K562 (cell line): ENCODE measurements around the gene GAS2L1. TPM values are rescaled to one million over a fixed set of nuclear protein-coding genes. Genes with fewer than 3 reads are reported as not detected.

ENCODE experiments used
- ATAC-seq: fragments of 200-7000 bp; cut with Tn5 transposase; 3 replicates; pipeline ENCODE4 v1.9.1; 2020; ENCODE audit warnings: moderate library complexity
- BruUV-seq: library from RNA; stranded (reverse); fragments of 400-500 nt; replicated peaks from 2 replicates; lab custom pipeline; 2021; lab: Mats Ljungman, UMichigan
- CTCF ChIA-PET: fragments of 300-600 bp; formaldehyde crosslinking; extraction: SDS; loops from one replicate; lab custom pipeline; 2021; ENCODE audit warnings: low intra/inter-chr PET ratio; lab: Yijun Ruan, JAX
- POLR2A ChIA-PET: fragments of 300-600, 350-650 bp; sonication (Branson Sonifier 250); formaldehyde crosslinking; extraction: SDS; loops from one replicate; lab custom pipeline; 2021; ENCODE audit warnings: antibody characterized with exemption, inconsistent platforms; lab: Yijun Ruan, JAX
- DNase-seq, 4 experiments: peaks; one replicate each; pipeline versions ENCODE4 v3.0.0 to v3.0.0-alpha.2; 2011 to 2018; ENCODE audit warnings: low spot score in 3 of 4, mixed read lengths in 3 of 4; ENCODE audit errors: extremely low read depth in 1 of 4
- FAIRE-seq: peaks from 2 replicates; lab custom pipeline; 2011; peaks lifted over from hg19 to GRCh38; lab: Jason Lieb, UNC
- H2AFZ ChIP-seq: 2 replicates; pipeline ENCODE4 v1.6.0; 2011; ENCODE audit warnings: low read depth, low read length, control low read depth, inconsistent platforms
- H3K27ac ChIP-seq: fragments of 200-600 bp; 3 replicates; pipeline ENCODE4 v1.8.0; 2011; ENCODE audit warnings: low read depth, mild to moderate bottlenecking, control low read depth, inconsistent platforms, low read length, moderate library complexity, mixed read lengths; ENCODE audit errors: extremely low read depth
- H3K27me3 ChIP-seq, 2 experiments: fragments of 300-600 bp in 1 of 2; 2 replicates in 1 of 2; 3 replicates in 1 of 2; pipeline versions ENCODE4 v1.6.0 to v1.8.0; 2011; ENCODE audit warnings: inconsistent platforms in 2 of 2, low read length in 2 of 2, mild to moderate bottlenecking in 1 of 2, mixed read lengths in 1 of 2, moderate library complexity in 1 of 2; ENCODE audit not compliant: control insufficient read depth in 2 of 2, insufficient read depth in 2 of 2
- H3K36me3 ChIP-seq: fragments of 300-600 bp; 3 replicates; pipeline ENCODE4 v1.8.0; 2011; ENCODE audit warnings: mild to moderate bottlenecking, low read length, inconsistent platforms; ENCODE audit not compliant: control insufficient read depth, insufficient read depth
- H3K4me1 ChIP-seq, 2 experiments: fragments of 200-600 bp in 1 of 2; replicated peaks in 1 of 2; 2 replicates in 1 of 2; 3 replicates in 1 of 2; pipeline versions ENCODE4 v1.5.1 to v1.8.0; 2011; ENCODE audit warnings: inconsistent platforms in 2 of 2, low read length in 2 of 2, mild to moderate bottlenecking in 1 of 2, mixed read lengths in 1 of 2, moderate library complexity in 1 of 2; ENCODE audit not compliant: control insufficient read depth in 2 of 2, insufficient read depth in 2 of 2
- H3K4me2 ChIP-seq: 2 replicates; pipeline ENCODE4 v1.6.1; 2011; ENCODE audit warnings: low read length, control low read depth, inconsistent platforms, mixed read lengths; ENCODE audit not compliant: insufficient read depth
- H3K4me3 ChIP-seq: fragments of 200-600 bp; sonication (generic), shearing (Covaris generic); 2 replicates; pipeline ENCODE4 v1.5.1; 2016; ENCODE audit warnings: control low read depth, inconsistent platforms
- H3K79me2 ChIP-seq: fragments of 200-600 bp; 3 replicates; pipeline ENCODE4 v1.8.0; 2011; ENCODE audit warnings: low read length, inconsistent platforms; ENCODE audit not compliant: control insufficient read depth, insufficient read depth
- H3K9ac ChIP-seq, 2 experiments: 2 replicates each; pipeline versions ENCODE4 v1.6.0 to v1.6.1; 2011; ENCODE audit warnings: low read depth in 2 of 2, low read length in 2 of 2, control low read depth in 1 of 2, inconsistent platforms in 1 of 2, mild to moderate bottlenecking in 1 of 2, mixed read lengths in 1 of 2; ENCODE audit not compliant: insufficient read depth in 1 of 2
- H3K9me1 ChIP-seq: one replicate; pipeline ENCODE4 v1.6.0; 2011; ENCODE audit warnings: inconsistent platforms, mild to moderate bottlenecking, low read length, moderate library complexity; ENCODE audit not compliant: control insufficient read depth, insufficient read depth
- H3K9me3 ChIP-seq: replicated peaks from 2 replicates; pipeline ENCODE4 v1.5.1; 2011; ENCODE audit warnings: low read depth, low read length, inconsistent platforms; ENCODE audit not compliant: control insufficient read depth, insufficient read depth
- H4K20me1 ChIP-seq: replicated peaks from 2 replicates; pipeline ENCODE4 v1.6.1; 2011; ENCODE audit warnings: low read length, inconsistent platforms, mixed read lengths; ENCODE audit not compliant: control insufficient read depth, insufficient read depth
- CBX1 ChIP-seq: sonication (generic); IDR thresholded peaks from 2 replicates; pipeline ENCODE4 v1.6.1; 2016; ENCODE audit warnings: antibody characterized with exemption, low read depth, mild to moderate bottlenecking
- FOSL1 ChIP-seq: fragments of 200-800 bp; sonication (Bioruptor generic); conservative IDR thresholded peaks from 2 replicates; pipeline ENCODE4 v1.6.1; 2016; ENCODE audit warnings: missing genetic modification characterization, missing compliant biosample characterization
- FOXP4 ChIP-seq: sonication (generic); formaldehyde crosslinking; IDR thresholded peaks from 2 replicates; pipeline ENCODE4 v1.8.0; 2022; ENCODE audit warnings: mild to moderate bottlenecking, missing genetic modification reagents, borderline replicate concordance
- GTF2A2 ChIP-seq: IDR thresholded peaks from 2 replicates; pipeline ENCODE4 v1.6.1; 2016; ENCODE audit warnings: mild to moderate bottlenecking, missing genetic modification characterization, missing compliant biosample characterization
- HDAC6 ChIP-seq: IDR thresholded peaks from 2 replicates; pipeline ENCODE4 v1.6.1; 2012; ENCODE audit warnings: low read depth, mild to moderate bottlenecking, control low read depth, inconsistent platforms, low read length, moderate library complexity
- HMG20B ChIP-seq: fragments of 250-450 bp; sonication (Bioruptor Pico); IDR thresholded peaks from 2 replicates; pipeline ENCODE4 v1.5.0; 2021; ENCODE audit warnings: mild to moderate bottlenecking
- ILF3 ChIP-seq: fragments of 450-650 bp; IDR thresholded peaks from 2 replicates; pipeline ENCODE4 v1.6.1; 2018; ENCODE audit warnings: antibody characterized with exemption, mild to moderate bottlenecking, moderate library complexity, borderline replicate concordance
- ILK ChIP-seq: fragments of 450-650 bp; IDR thresholded peaks from 2 replicates; pipeline ENCODE4 v1.6.1; 2016; ENCODE audit warnings: missing genetic modification characterization, low read depth, mild to moderate bottlenecking, missing compliant biosample characterization, moderate library complexity, borderline replicate concordance
- NRF1 ChIP-seq, 2 experiments: fragments of 450-650 bp; IDR thresholded peaks in 1 of 2; conservative IDR thresholded peaks in 1 of 2; 2 replicates each; pipeline ENCODE4 v1.6.1; 2014; ENCODE audit warnings: mild to moderate bottlenecking in 2 of 2
- PBX2 ChIP-seq, 2 experiments: IDR thresholded peaks in 1 of 2; conservative IDR thresholded peaks in 1 of 2; 2 replicates each; pipeline ENCODE4 v1.6.1; 2016; ENCODE audit warnings: low read depth in 2 of 2, mild to moderate bottlenecking in 1 of 2, missing compliant biosample characterization in 1 of 2, missing genetic modification characterization in 1 of 2, moderate library complexity in 1 of 2
- PHB2 ChIP-seq: fragments of 450-650 bp; IDR thresholded peaks from 2 replicates; pipeline ENCODE4 v1.6.1; 2017; ENCODE audit warnings: low read depth
- PTBP1 ChIP-seq: fragments of 200-400 bp; formaldehyde crosslinking; IDR thresholded peaks from 2 replicates; pipeline ENCODE4 v1.6.1; 2017; ENCODE audit warnings: low read depth, low read length
- SIN3B ChIP-seq: fragments of 450-650 bp; IDR thresholded peaks from 2 replicates; pipeline ENCODE4 v1.6.1; 2017; ENCODE audit warnings: low read depth, mild to moderate bottlenecking, moderate library complexity
- SNAPC5 ChIP-seq: fragments of 250-450 bp; sonication (Bioruptor Pico); IDR thresholded peaks from 2 replicates; pipeline ENCODE4 v1.8.0; 2021; ENCODE audit warnings: moderate library complexity, mild to moderate bottlenecking, inconsistent platforms
- SREBF1 ChIP-seq: fragments of 150-350 bp; IDR thresholded peaks from 2 replicates; pipeline ENCODE4 v1.6.1; 2014; ENCODE audit warnings: antibody characterized with exemption, low read depth, low read length, borderline replicate concordance
- ZNF277 ChIP-seq: fragments of 250-450 bp; sonication (Bioruptor Pico); IDR thresholded peaks from 2 replicates; pipeline ENCODE4 v1.8.0; 2022; ENCODE audit warnings: inconsistent platforms, mild to moderate bottlenecking, moderate library complexity, borderline replicate concordance
- ZNF408 ChIP-seq: fragments of 250-450 bp; sonication (Bioruptor Pico); IDR thresholded peaks from 2 replicates; pipeline ENCODE4 v1.4.0; 2020; ENCODE audit warnings: low read depth, mild to moderate bottlenecking, moderate library complexity
- WGBS: fragments of 100-300 bp; shearing (Covaris generic); methylation state at CpG from one replicate; pipeline ENCODE4 v1.1.6; 2016; ENCODE audit warnings: low coverage, mixed read lengths; ENCODE audit not compliant: insufficient coverage; ENCODE audit errors: missing lambda C conversion rate; 5-methylcytosine and 5-hydroxymethylcytosine counted together
- in situ Hi-C: fragments of 300-500 bp; cut with MboI; formaldehyde crosslinking; loops from 4 replicates; pipeline ENCODE4 v1.15.0; 2018; ENCODE audit warnings: inconsistent platforms, mixed read lengths
- intact Hi-C: fragments of 100-400 bp; cut with micrococcal nuclease; formaldehyde crosslinking; loops from 2 replicates; pipeline ENCODE4 v1.14.2; 2022
- polyA plus RNA-seq, 8 experiments: library from polyadenylated mRNA; depleted of rRNA in 4 of 8; stranded (reverse) in 5 of 8; unstranded in 3 of 8; fragments of >200 nt; fragmentation: Nextera tagmentation in 2 of 8; fragmentation: Illumina TruSeq in 1 of 8; extraction: Ambion mirVana in 2 of 8; extraction: Trizol in 1 of 8; gene quantifications; 2 replicates each; pipeline versions ENCODE4 v1.2.1 to v1.2.3, GENCODE V29; 2011 to 2014; ENCODE audit warnings: inconsistent platforms in 1 of 8, missing spikeins in 1 of 8
- total RNA-seq, 7 experiments: library from RNA; depleted of rRNA in 6 of 7; stranded (reverse); fragments of >200 nt in 6 of 7; fragmentation: Illumina TruSeq in 2 of 7; extraction: Trizol in 2 of 7; gene quantifications; 2 replicates each; pipeline versions ENCODE4 v1.2.1 to v1.2.3, GENCODE V29; 2011 to 2021; ENCODE audit warnings: low replicate concordance in 1 of 7

Gene GAS2L1
- total and polyA plus RNA-seq, 9 of the 15 experiments (the other 6 are each of a cell fraction or from before 2014, with no cell fraction given), result 0.56 to 19.7 (median 3.2) TPM

- Histone ChIP-seq H3K4me3 (no peak overlapping the region), H3K4me1 (peaks cover 0 to 10% of the 10 kb centered on the region in 2 experiments; a peak in 3 of 5 replicates), H3K9me1 (no peaks in the 10 kb centered on the region), H3K36me3 (peaks cover 70% of the 10 kb centered on the region; the same call in 2 of the 3 replicates), H3K27ac (no peak overlapping the region), H2AFZ (no peak overlapping the region), H3K79me2 (no peaks in the 10 kb centered on the region), H4K20me1 (no peaks in the 10 kb centered on the region), H3K27me3 (no peaks in the 10 kb centered on the region), H3K4me2 (no peak overlapping the region), H3K9me3 (no peaks in the 10 kb centered on the region), H3K9ac (no peak overlapping the region)
- POLR2A ChIA-PET, result no interaction called here
- intact Hi-C loops (no loop called here), in situ Hi-C loops (no loop called here)
- CTCF ChIA-PET, result no interaction called here
- FAIRE-seq, result no peak
- ATAC-seq, result no peak
- no peak for TF ChIP-seq SREBF1
- TF ChIP-seq PTBP1, result no peak
- no peak for TF ChIP-seq FOXP4
- TF ChIP-seq HMG20B (CRISPR knock-in tag), result no peak
- TF ChIP-seq ILF3, result no peak
- no peak for TF ChIP-seq GTF2A2
- no peak for TF ChIP-seq PHB2
- TF ChIP-seq FOSL1, result no peak
- TF ChIP-seq SNAPC5 (CRISPR knock-in tag), result no peak
- TF ChIP-seq NRF1 (conservative IDR thresholded peaks at IDR 0.05 in 1 of 2, IDR thresholded peaks at IDR 0.05 in 1 of 2), result no peak
- TF ChIP-seq SIN3B, result no peak
- no peak for TF ChIP-seq CBX1
- no peak for TF ChIP-seq PBX2 (CRISPR knock-in tag; IDR thresholded peaks at IDR 0.05; ENCODE audit: low read depth)
- no peak for TF ChIP-seq PBX2 (tag; conservative IDR thresholded peaks at IDR 0.05; ENCODE audit: low read depth)
- no peak for TF ChIP-seq ILK (tag)
- no peak for TF ChIP-seq ZNF277 (CRISPR knock-in tag)
- TF ChIP-seq HDAC6, result no peak
- TF ChIP-seq ZNF408 (CRISPR knock-in tag), result no peak
- no TSS peak for BruUV-seq
- DNase-seq, result no peak
- WGBS, result 87% methylated on average over 5 of the region's 6 CpGs
Observed at GRCh38 chr22:29338398-29338797, 31.9 kb downstream of the GAS2L1 start.
